ENCODE data around the gene PIGW. TPM values are rescaled to one million over a fixed set of nuclear protein-coding genes. Genes with fewer than 3 reads are reported as not detected.

PIGW gene
- polyA plus RNA-seq, 1 donor from 2014 or later = 5.4 TPM

- no peaks in the 10 kb centered on the region for H3K79me2 ChIP-seq (replicated peaks; ENCODE audit: insufficient read depth, low read length)
- H3K27ac ChIP-seq (ENCODE audit: low read length) = no peak overlapping the region
- no peak overlapping the region for H3K4me2 ChIP-seq (ENCODE audit: low read length)
- no peaks in the 10 kb centered on the region for H3K9me3 ChIP-seq (ENCODE audit: low read length)
- H3K9me2 ChIP-seq (ENCODE audit: insufficient read depth, low read length) = no peaks in the 10 kb centered on the region
- no peaks in the 10 kb centered on the region for H3K36me3 ChIP-seq (ENCODE audit: insufficient read depth, low read length)
- H3F3A ChIP-seq (ENCODE audit: insufficient read depth, low read length, poor library complexity, severe bottlenecking) = no peaks in the 10 kb centered on the region
- no peak overlapping the region for H3K4me3 ChIP-seq (ENCODE audit: low read length)
- H4K20me1 ChIP-seq (ENCODE audit: insufficient read depth) = no peaks in the 10 kb centered on the region
- no peak for TF ChIP-seq MXI1 (conservative IDR thresholded peaks at IDR 0.05; ENCODE audit: poor library complexity, severe bottlenecking)
- no peak overlapping the region for H2AFZ ChIP-seq (ENCODE audit: low read depth, low read length)
- H3K9ac ChIP-seq (ENCODE audit: low read length) = no peak overlapping the region
- H3K27me3 ChIP-seq (ENCODE audit: insufficient read depth, low read depth, low read length) = no peaks in the 10 kb centered on the region
These were observed 31.3 kb downstream of the PIGW start for GRCh38 chr17:36566081-36566480.

- TF ChIP-seq RAD21 (conservative IDR thresholded peaks at IDR 0.05) (no peak), MXI1 (conservative IDR thresholded peaks at IDR 0.05; ENCODE audit: poor library complexity, severe bottlenecking) (no peak), POLR2AphosphoS5 (IDR thresholded peaks at IDR 0.05) (no peak), CTCF (IDR thresholded peaks at IDR 0.05; ENCODE audit: poor library complexity, severe bottlenecking) (no peak), EP300 (conservative IDR thresholded peaks at IDR 0.05; ENCODE audit: poor library complexity, severe bottlenecking) (no peak)
- Histone ChIP-seq H3K79me2 (replicated peaks; ENCODE audit: insufficient read depth, low read length) (no peaks in the 10 kb centered on the region), H3K9me2 (ENCODE audit: insufficient read depth, low read length) (no peaks in the 10 kb centered on the region), H2AFZ (ENCODE audit: low read depth, low read length) (no peak overlapping the region), H3F3A (ENCODE audit: insufficient read depth, low read length, poor library complexity, severe bottlenecking) (no peaks in the 10 kb centered on the region), H4K20me1 (ENCODE audit: insufficient read depth) (no peaks in the 10 kb centered on the region), H3K4me3 (ENCODE audit: low read length) (no peak overlapping the region), H3K4me2 (ENCODE audit: low read length) (no peak overlapping the region), H3K27me3 (ENCODE audit: insufficient read depth, low read depth, low read length) (no peaks in the 10 kb centered on the region), H3K36me3 (ENCODE audit: insufficient read depth, low read length) (no peaks in the 10 kb centered on the region), H3K9ac (ENCODE audit: low read length) (no peak overlapping the region), H3K27ac (ENCODE audit: low read length) (no peak overlapping the region), H3K9me3 (ENCODE audit: low read length) (no peaks in the 10 kb centered on the region)
These were observed 40.2 kb downstream of the PIGW start for GRCh38 chr17:36575028-36575427.

- Histone ChIP-seq H4K20me1 (ENCODE audit: insufficient read depth) (no peaks in the 10 kb centered on the region), H3K79me2 (replicated peaks; ENCODE audit: insufficient read depth, low read length) (no peaks in the 10 kb centered on the region), H3K4me2 (ENCODE audit: low read length) (no peak overlapping the region), H3K9me3 (ENCODE audit: low read length) (no peaks in the 10 kb centered on the region), H3K27me3 (ENCODE audit: insufficient read depth, low read depth, low read length) (no peaks in the 10 kb centered on the region), H3F3A (ENCODE audit: insufficient read depth, low read length, poor library complexity, severe bottlenecking) (no peaks in the 10 kb centered on the region), H3K27ac (ENCODE audit: low read length) (no peak overlapping the region), H3K4me3 (ENCODE audit: low read length) (no peak overlapping the region), H2AFZ (ENCODE audit: low read depth, low read length) (no peak overlapping the region), H3K36me3 (ENCODE audit: insufficient read depth, low read length) (no peaks in the 10 kb centered on the region), H3K9ac (ENCODE audit: low read length) (no peak overlapping the region), H3K9me2 (ENCODE audit: insufficient read depth, low read length) (no peaks in the 10 kb centered on the region)
- TF ChIP-seq CTCF (IDR thresholded peaks at IDR 0.05; ENCODE audit: poor library complexity, severe bottlenecking) = no peak
- TF ChIP-seq MXI1 (conservative IDR thresholded peaks at IDR 0.05; ENCODE audit: poor library complexity, severe bottlenecking) = no peak
- TF ChIP-seq REST (IDR thresholded peaks at IDR 0.05; ENCODE audit: borderline replicate concordance) = no peak
- TF ChIP-seq POLR2AphosphoS5 (IDR thresholded peaks at IDR 0.05) = no peak
These were observed 42.0 kb downstream of the PIGW start for GRCh38 chr17:36576793-36577192.
